Measurements from ENCODE around the gene GALNT1.

DNA sequence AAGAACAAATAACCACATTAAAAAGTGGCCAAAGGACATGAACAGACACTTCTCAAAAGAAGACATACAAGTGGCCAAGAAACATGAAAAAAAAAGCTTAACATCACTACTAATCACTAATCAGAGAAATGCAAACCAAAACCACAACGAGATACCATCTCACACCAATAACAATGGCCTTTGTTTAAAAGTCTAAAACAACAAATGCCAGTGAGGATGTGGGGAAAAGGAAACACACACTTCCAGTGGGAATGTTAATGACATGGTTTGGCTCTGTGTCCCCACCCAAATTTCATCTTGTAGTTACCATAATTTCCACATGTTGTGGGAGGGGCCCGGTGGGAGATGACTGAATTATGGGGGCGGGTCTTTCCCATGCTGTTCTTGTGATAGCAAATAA, 147.1 kb downstream of the GALNT1 start:
- TF ChIP-seq POLR2A (IDR thresholded peaks at IDR 0.05; ENCODE audit: borderline replicate concordance, extremely low read depth, insufficient read depth, insufficient read length) (no peak), CEBPB (IDR thresholded peaks at IDR 0.05; ENCODE audit: low read depth) (no peak), POLR2AphosphoS5 (IDR thresholded peaks at IDR 0.05; ENCODE audit: low read depth, low read length) (no peak), EZH2 (IDR thresholded peaks at IDR 0.05) (no peak), SRF (IDR thresholded peaks at IDR 0.05; ENCODE audit: low read depth) (no peak), EGR1 (IDR thresholded peaks at IDR 0.05; ENCODE audit: low read depth) (no peak), YY1 (IDR thresholded peaks at IDR 0.05; ENCODE audit: extremely low read depth, insufficient replicate concordance, low read depth, low read length) (no peak), RAD21 (IDR thresholded peaks at IDR 0.05; ENCODE audit: low read depth) (no peak), FOSL1 (IDR thresholded peaks at IDR 0.05; ENCODE audit: low read depth) (no peak)
- TF ChIP-seq, protein P1, sequence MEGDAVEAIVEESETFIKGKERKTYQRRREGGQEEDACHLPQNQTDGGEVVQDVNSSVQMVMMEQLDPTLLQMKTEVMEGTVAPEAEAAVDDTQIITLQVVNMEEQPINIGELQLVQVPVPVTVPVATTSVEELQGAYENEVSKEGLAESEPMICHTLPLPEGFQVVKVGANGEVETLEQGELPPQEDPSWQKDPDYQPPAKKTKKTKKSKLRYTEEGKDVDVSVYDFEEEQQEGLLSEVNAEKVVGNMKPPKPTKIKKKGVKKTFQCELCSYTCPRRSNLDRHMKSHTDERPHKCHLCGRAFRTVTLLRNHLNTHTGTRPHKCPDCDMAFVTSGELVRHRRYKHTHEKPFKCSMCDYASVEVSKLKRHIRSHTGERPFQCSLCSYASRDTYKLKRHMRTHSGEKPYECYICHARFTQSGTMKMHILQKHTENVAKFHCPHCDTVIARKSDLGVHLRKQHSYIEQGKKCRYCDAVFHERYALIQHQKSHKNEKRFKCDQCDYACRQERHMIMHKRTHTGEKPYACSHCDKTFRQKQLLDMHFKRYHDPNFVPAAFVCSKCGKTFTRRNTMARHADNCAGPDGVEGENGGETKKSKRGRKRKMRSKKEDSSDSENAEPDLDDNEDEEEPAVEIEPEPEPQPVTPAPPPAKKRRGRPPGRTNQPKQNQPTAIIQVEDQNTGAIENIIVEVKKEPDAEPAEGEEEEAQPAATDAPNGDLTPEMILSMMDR (IDR thresholded peaks at IDR 0.05 in 2 of 3, conservative IDR thresholded peaks at IDR 0.05 in 1 of 3; ENCODE audit: borderline replicate concordance in 1 of 3, insufficient read depth in 1 of 3, low read depth in 2 of 3, low read length in 2 of 3): no peak
- TF ChIP-seq, protein P2, sequence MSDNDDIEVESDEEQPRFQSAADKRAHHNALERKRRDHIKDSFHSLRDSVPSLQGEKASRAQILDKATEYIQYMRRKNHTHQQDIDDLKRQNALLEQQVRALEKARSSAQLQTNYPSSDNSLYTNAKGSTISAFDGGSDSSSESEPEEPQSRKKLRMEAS (IDR thresholded peaks at IDR 0.05): no peak
- TF ChIP-seq, protein P3, sequence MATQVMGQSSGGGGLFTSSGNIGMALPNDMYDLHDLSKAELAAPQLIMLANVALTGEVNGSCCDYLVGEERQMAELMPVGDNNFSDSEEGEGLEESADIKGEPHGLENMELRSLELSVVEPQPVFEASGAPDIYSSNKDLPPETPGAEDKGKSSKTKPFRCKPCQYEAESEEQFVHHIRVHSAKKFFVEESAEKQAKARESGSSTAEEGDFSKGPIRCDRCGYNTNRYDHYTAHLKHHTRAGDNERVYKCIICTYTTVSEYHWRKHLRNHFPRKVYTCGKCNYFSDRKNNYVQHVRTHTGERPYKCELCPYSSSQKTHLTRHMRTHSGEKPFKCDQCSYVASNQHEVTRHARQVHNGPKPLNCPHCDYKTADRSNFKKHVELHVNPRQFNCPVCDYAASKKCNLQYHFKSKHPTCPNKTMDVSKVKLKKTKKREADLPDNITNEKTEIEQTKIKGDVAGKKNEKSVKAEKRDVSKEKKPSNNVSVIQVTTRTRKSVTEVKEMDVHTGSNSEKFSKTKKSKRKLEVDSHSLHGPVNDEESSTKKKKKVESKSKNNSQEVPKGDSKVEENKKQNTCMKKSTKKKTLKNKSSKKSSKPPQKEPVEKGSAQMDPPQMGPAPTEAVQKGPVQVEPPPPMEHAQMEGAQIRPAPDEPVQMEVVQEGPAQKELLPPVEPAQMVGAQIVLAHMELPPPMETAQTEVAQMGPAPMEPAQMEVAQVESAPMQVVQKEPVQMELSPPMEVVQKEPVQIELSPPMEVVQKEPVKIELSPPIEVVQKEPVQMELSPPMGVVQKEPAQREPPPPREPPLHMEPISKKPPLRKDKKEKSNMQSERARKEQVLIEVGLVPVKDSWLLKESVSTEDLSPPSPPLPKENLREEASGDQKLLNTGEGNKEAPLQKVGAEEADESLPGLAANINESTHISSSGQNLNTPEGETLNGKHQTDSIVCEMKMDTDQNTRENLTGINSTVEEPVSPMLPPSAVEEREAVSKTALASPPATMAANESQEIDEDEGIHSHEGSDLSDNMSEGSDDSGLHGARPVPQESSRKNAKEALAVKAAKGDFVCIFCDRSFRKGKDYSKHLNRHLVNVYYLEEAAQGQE (IDR thresholded peaks at IDR 0.05; ENCODE audit: low read depth): no peak
